ENCODE measurements around the gene PAX8.

Gene PAX8

DNA sequence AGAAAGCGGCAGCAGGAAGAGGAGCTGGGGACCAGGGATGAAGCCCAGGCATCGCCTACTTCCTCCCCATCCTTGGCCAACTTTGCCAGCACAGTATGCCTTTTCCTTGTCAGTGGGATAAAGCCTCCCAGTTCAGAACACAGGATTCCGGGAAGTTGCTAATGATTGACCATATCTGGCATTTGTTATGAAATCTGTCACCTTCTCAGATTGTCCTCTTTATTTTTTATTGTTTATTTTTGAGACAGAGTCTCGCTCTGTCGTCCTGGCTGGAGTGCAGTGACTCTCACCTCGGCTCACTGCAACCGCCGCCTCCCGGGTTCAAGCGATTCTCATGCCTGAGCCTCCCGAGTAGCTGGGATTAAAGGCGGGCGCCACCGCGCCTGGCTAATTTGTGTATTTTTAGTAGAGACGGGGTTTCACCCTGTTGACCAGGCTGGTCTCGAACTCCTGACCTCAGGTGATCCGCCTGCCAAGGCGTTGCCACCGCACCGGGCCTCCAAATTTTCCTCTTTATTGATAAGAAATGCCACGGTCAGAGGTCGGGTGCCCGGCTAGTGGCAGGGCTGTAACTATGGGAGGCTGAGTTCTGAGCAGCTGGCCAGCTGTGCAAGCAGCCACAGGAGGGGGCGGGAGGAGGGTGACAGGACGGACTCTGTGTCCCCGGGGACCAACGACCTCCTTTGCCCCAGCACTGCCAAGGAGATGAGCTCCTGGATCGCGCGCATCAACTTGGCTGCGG is 80.5 kb downstream of the PAX8 start:
- H4K20me1 ChIP-seq (ENCODE audit: insufficient read depth, low read length, poor library complexity, severe bottlenecking), result no peaks in the 10 kb centered on the region
- no peaks in the 10 kb centered on the region for H3K4me1 ChIP-seq (ENCODE audit: insufficient read depth, low read length, poor library complexity, severe bottlenecking)
- H3K9ac ChIP-seq (ENCODE audit: low read depth, low read length, poor library complexity, severe bottlenecking), result no peak overlapping the region
- no peaks in the 10 kb centered on the region for H3K27me3 ChIP-seq (ENCODE audit: insufficient read depth, low read length, poor library complexity, severe bottlenecking)
- TF ChIP-seq, protein P1, sequence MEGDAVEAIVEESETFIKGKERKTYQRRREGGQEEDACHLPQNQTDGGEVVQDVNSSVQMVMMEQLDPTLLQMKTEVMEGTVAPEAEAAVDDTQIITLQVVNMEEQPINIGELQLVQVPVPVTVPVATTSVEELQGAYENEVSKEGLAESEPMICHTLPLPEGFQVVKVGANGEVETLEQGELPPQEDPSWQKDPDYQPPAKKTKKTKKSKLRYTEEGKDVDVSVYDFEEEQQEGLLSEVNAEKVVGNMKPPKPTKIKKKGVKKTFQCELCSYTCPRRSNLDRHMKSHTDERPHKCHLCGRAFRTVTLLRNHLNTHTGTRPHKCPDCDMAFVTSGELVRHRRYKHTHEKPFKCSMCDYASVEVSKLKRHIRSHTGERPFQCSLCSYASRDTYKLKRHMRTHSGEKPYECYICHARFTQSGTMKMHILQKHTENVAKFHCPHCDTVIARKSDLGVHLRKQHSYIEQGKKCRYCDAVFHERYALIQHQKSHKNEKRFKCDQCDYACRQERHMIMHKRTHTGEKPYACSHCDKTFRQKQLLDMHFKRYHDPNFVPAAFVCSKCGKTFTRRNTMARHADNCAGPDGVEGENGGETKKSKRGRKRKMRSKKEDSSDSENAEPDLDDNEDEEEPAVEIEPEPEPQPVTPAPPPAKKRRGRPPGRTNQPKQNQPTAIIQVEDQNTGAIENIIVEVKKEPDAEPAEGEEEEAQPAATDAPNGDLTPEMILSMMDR (conservative IDR thresholded peaks at IDR 0.05; ENCODE audit: low read length), result no peak
- H2AFZ ChIP-seq (ENCODE audit: low read length), result no peak overlapping the region
- peaks cover 91% of the 10 kb centered on the region; the same call in 1 of the 2 replicates for H3K36me3 ChIP-seq (ENCODE audit: insufficient read depth, low read length)
- no peak overlapping the region for H3K4me2 ChIP-seq (ENCODE audit: low read depth, low read length, poor library complexity, severe bottlenecking)
- H3K9me3 ChIP-seq (ENCODE audit: insufficient read depth, low read depth, low read length), result no peaks in the 10 kb centered on the region
- no peak overlapping the region for H3K4me3 ChIP-seq (ENCODE audit: low read length, poor library complexity, severe bottlenecking)
- H3K9me2 ChIP-seq (replicated peaks; ENCODE audit: low read depth, low read length), result no peaks in the 10 kb centered on the region
- H3K79me2 ChIP-seq (ENCODE audit: insufficient read depth, low read length), result no peaks in the 10 kb centered on the region
- H3F3A ChIP-seq (ENCODE audit: low read depth), result no peaks in the 10 kb centered on the region

DNA sequence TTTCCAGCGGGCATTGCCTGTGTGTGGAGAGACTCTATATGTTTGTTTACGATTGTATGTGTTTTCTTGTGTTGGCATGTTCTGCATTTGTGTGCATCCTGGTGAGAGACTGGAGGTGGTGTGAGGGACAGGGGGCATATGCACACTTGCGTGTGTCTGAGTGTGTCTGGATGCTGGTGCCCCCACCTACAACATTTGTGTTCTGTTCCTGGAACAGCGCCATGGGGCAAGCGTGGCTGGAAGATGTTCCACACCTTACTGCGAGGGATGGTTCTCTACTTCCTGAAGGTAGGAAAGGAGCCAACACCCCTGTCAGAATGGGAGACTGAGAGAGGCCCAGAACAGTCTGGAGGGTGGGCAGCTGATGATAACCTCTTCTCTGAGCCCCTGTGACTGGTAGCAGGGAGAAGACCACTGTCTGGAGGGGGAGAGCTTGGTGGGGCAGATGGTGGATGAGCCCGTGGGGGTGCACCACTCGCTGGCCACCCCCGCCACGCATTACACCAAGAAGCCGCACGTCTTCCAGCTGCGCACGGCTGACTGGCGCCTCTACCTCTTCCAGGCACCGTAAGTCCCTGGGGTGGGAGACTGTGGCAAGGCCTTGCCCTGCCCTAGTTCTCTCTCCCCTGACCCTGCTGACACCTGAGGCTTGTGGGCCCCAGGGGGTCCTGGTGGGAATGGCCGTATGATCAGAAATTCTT is 81.2 kb downstream of the PAX8 start:
- no peak for TF ChIP-seq EZH2phosphoT487 (IDR thresholded peaks at IDR 0.05; ENCODE audit: borderline replicate concordance)
- TF ChIP-seq, protein P1 (conservative IDR thresholded peaks at IDR 0.05; ENCODE audit: low read length), result no peak

DNA sequence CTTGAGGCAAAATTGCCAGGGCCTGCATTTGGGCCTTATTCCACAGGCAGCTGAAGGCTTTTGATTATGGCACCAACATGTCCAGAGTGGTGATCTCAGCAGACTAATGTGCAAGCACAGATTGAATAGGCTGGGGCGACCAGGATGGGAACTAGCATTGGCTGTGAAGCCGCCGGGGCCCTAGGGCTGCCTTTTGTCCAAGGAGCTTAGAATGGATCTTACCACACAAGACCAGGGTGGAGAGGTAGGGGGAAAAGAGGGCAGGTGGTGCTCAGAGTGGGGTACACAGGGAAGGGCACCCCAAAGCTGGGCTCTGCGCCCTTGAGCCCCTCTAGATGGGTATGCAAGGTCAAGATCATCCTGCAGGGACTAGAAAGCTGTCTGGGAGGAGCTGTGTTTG is 81.9 kb downstream of the PAX8 start:
- Histone ChIP-seq H3K27me3 (ENCODE audit: insufficient read depth, low read length, poor library complexity, severe bottlenecking) (no peaks in the 10 kb centered on the region), H3K9me2 (replicated peaks; ENCODE audit: low read depth, low read length) (no peaks in the 10 kb centered on the region), H3K9me3 (ENCODE audit: insufficient read depth, low read depth, low read length) (no peaks in the 10 kb centered on the region), H4K20me1 (ENCODE audit: insufficient read depth, low read length, poor library complexity, severe bottlenecking) (peaks cover 3% of the 10 kb centered on the region), H3K9ac (ENCODE audit: low read depth, low read length, poor library complexity, severe bottlenecking) (no peak overlapping the region), H3K4me3 (ENCODE audit: low read length, poor library complexity, severe bottlenecking) (no peak overlapping the region), H3K36me3 (ENCODE audit: insufficient read depth, low read length) (peaks cover 97% of the 10 kb centered on the region; the same call in 1 of the 2 replicates), H2AFZ (ENCODE audit: low read length) (no peak overlapping the region), H3K4me2 (ENCODE audit: low read depth, low read length, poor library complexity, severe bottlenecking) (no peak overlapping the region), H3K4me1 (ENCODE audit: insufficient read depth, low read length, poor library complexity, severe bottlenecking) (no peaks in the 10 kb centered on the region), H3K79me2 (ENCODE audit: insufficient read depth, low read length) (no peaks in the 10 kb centered on the region), H3F3A (ENCODE audit: low read depth) (no peaks in the 10 kb centered on the region)
- TF ChIP-seq, protein P1 (conservative IDR thresholded peaks at IDR 0.05; ENCODE audit: low read length), result no peak
- no peak for TF ChIP-seq EZH2phosphoT487 (IDR thresholded peaks at IDR 0.05; ENCODE audit: borderline replicate concordance)

More for the DNA sequence above, 81.2 kb downstream of the PAX8 start:
- Histone ChIP-seq H3K79me2 (ENCODE audit: insufficient read depth, low read length) (no peaks in the 10 kb centered on the region), H3F3A (ENCODE audit: low read depth) (no peaks in the 10 kb centered on the region), H3K4me3 (ENCODE audit: low read length, poor library complexity, severe bottlenecking) (no peak overlapping the region), H4K20me1 (ENCODE audit: insufficient read depth, low read length, poor library complexity, severe bottlenecking) (no peaks in the 10 kb centered on the region), H3K27me3 (ENCODE audit: insufficient read depth, low read length, poor library complexity, severe bottlenecking) (no peaks in the 10 kb centered on the region), H3K9me3 (ENCODE audit: insufficient read depth, low read depth, low read length) (no peaks in the 10 kb centered on the region), H3K36me3 (ENCODE audit: insufficient read depth, low read length) (peaks cover 98% of the 10 kb centered on the region; the same call in 1 of the 2 replicates), H3K4me2 (ENCODE audit: low read depth, low read length, poor library complexity, severe bottlenecking) (no peak overlapping the region), H3K9me2 (replicated peaks; ENCODE audit: low read depth, low read length) (no peaks in the 10 kb centered on the region), H3K9ac (ENCODE audit: low read depth, low read length, poor library complexity, severe bottlenecking) (no peak overlapping the region), H2AFZ (ENCODE audit: low read length) (no peak overlapping the region), H3K4me1 (ENCODE audit: insufficient read depth, low read length, poor library complexity, severe bottlenecking) (no peaks in the 10 kb centered on the region)
